ENCODE results near the gene FCN1. TPM values are rescaled to one million over a fixed set of nuclear protein-coding genes. Genes with fewer than 3 reads are reported as not detected.

FCN1 gene
- polyA plus RNA-seq, 1 donor (not counting 4 experiments of a cell fraction or from before 2014, with no cell fraction given): not detected

DNA sequence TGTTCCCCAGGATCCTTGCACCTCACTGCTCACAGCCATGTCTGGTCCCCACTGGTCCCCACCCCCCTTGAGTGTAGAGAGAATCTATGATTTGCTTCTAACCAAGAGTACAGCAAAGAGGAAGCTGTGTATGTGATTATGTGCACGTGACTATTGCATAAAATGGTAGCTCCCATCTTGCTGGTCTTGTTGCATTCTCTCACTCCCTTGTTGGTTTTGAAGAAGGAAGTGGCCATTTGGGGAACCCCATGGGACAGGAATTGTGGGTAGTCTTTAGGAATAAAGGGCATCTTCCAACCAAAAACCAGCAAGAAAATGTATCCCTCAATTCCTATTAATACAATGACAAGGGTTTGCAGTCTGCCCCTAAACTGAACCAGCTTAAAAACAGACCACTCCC lies 42.3 kb downstream of the FCN1 start:
- no peak overlapping the region for H3K4me3 ChIP-seq (ENCODE audit: control insufficient read depth in 2 of 3, extremely low read depth in 1 of 3, insufficient read depth in 2 of 3, low read depth in 1 of 3, low read length in 3 of 3)
- dilution Hi-C loops (cut with MboI; ENCODE audit: extremely low pct_ligation_motif_present, low sequenced_read_pairs): no loop called here
- H3K79me2 ChIP-seq (ENCODE audit: control insufficient read depth, insufficient read depth, low read length): no peaks in the 10 kb centered on the region
- H3K9ac ChIP-seq (ENCODE audit: control insufficient read depth, extremely low read depth, insufficient read depth, low read length): no peak overlapping the region
- H3K27ac ChIP-seq (ENCODE audit: control insufficient read depth, insufficient read depth, low read length): no peak overlapping the region
- TF ChIP-seq, protein P1, sequence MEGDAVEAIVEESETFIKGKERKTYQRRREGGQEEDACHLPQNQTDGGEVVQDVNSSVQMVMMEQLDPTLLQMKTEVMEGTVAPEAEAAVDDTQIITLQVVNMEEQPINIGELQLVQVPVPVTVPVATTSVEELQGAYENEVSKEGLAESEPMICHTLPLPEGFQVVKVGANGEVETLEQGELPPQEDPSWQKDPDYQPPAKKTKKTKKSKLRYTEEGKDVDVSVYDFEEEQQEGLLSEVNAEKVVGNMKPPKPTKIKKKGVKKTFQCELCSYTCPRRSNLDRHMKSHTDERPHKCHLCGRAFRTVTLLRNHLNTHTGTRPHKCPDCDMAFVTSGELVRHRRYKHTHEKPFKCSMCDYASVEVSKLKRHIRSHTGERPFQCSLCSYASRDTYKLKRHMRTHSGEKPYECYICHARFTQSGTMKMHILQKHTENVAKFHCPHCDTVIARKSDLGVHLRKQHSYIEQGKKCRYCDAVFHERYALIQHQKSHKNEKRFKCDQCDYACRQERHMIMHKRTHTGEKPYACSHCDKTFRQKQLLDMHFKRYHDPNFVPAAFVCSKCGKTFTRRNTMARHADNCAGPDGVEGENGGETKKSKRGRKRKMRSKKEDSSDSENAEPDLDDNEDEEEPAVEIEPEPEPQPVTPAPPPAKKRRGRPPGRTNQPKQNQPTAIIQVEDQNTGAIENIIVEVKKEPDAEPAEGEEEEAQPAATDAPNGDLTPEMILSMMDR (optimal IDR thresholded peaks at IDR 0.05 in 1 of 3, IDR thresholded peaks at IDR 0.05 in 1 of 3, conservative IDR thresholded peaks at IDR 0.05 in 1 of 3; ENCODE audit: extremely low read depth in 1 of 3, insufficient read depth in 2 of 3, low read length in 3 of 3): no peak
- TF ChIP-seq EZH2 (IDR thresholded peaks at IDR 0.05; ENCODE audit: low read length): no peak
- H3K9me1 ChIP-seq (ENCODE audit: control insufficient read depth, extremely low read depth, insufficient read depth, low read length): no peaks in the 10 kb centered on the region
- H3K36me3 ChIP-seq (ENCODE audit: control insufficient read depth in 2 of 2, extremely low read depth in 1 of 2, insufficient read depth in 2 of 2, low read length in 2 of 2): no peaks in the 10 kb centered on the region
- peaks cover 9% of the 10 kb centered on the region for H3K27me3 ChIP-seq (ENCODE audit: control insufficient read depth, extremely low read depth, insufficient read depth, low read length)
- no peak for FAIRE-seq
- no peaks in the 10 kb centered on the region for H3K4me1 ChIP-seq (ENCODE audit: control insufficient read depth, extremely low read depth, insufficient read depth, low read length)
- DNase-seq (ENCODE audit: low read depth, low spot score): no peak
- no peak overlapping the region for H2AFZ ChIP-seq (ENCODE audit: control insufficient read depth, low read length)
- H3K9me3 ChIP-seq (ENCODE audit: control insufficient read depth, low read depth, low read length): no peaks in the 10 kb centered on the region
- no peaks in the 10 kb centered on the region for H4K20me1 ChIP-seq (ENCODE audit: control insufficient read depth, extremely low read depth, insufficient read depth, low read length)
- H3K4me2 ChIP-seq (ENCODE audit: control insufficient read depth, extremely low read depth, insufficient read depth, low read depth, low read length): no peak overlapping the region

DNA sequence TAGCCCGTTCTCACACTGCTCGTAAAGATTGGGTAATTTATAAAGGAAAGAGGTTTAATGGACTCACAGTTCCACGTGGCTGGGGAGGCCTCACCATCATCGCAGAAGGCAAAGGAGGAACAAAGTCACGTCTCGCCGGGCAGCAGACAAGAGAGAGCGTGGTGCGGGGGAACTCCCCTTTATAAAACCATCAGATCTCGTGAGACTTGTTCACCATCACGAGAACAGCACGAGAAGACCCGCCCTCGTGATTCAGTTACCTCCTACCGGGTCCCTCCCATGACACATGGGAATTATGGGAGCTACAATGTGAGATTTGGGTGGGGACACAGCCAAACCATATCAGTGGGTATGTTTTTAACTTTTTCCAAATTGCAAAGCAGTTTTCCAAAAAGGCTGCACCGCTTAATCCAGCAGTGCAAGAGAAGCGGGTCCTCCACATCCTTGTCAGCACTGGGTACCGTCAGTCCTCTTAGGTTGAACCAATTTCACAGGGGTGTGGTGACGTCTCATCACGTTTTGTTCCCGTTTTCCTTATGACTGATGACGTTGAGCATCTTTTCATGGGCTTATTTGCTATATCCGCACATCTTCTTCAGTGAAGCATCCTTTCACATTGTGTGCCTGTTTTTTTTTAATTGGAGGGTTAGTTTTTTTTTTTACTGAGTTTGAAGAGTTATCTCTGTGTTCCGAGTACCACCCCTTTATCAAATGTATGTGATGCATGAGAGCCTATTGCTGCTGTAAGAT lies 45.1 kb downstream of the FCN1 start:
- Histone ChIP-seq H3K27ac (ENCODE audit: control insufficient read depth, insufficient read depth, low read length) (no peak overlapping the region), H3K9me1 (ENCODE audit: control insufficient read depth, extremely low read depth, insufficient read depth, low read length) (no peaks in the 10 kb centered on the region), H4K20me1 (ENCODE audit: control insufficient read depth, extremely low read depth, insufficient read depth, low read length) (no peaks in the 10 kb centered on the region), H3K27me3 (ENCODE audit: control insufficient read depth, extremely low read depth, insufficient read depth, low read length) (no peaks in the 10 kb centered on the region), H3K4me1 (ENCODE audit: control insufficient read depth, extremely low read depth, insufficient read depth, low read length) (no peaks in the 10 kb centered on the region), H3K9me3 (ENCODE audit: control insufficient read depth, low read depth, low read length) (no peaks in the 10 kb centered on the region), H3K36me3 (ENCODE audit: control insufficient read depth in 2 of 2, extremely low read depth in 1 of 2, insufficient read depth in 2 of 2, low read length in 2 of 2) (no peaks in the 10 kb centered on the region), H3K4me3 (ENCODE audit: control insufficient read depth in 2 of 3, extremely low read depth in 1 of 3, insufficient read depth in 2 of 3, low read depth in 1 of 3, low read length in 3 of 3) (no peak overlapping the region), H2AFZ (ENCODE audit: control insufficient read depth, low read length) (no peak overlapping the region), H3K79me2 (ENCODE audit: control insufficient read depth, insufficient read depth, low read length) (no peaks in the 10 kb centered on the region), H3K9ac (ENCODE audit: control insufficient read depth, extremely low read depth, insufficient read depth, low read length) (no peak overlapping the region), H3K4me2 (ENCODE audit: control insufficient read depth, extremely low read depth, insufficient read depth, low read depth, low read length) (no peak overlapping the region)
- DNase-seq (ENCODE audit: low read depth, low spot score) (no peak), FAIRE-seq (no peak)
- dilution Hi-C loops (cut with MboI; ENCODE audit: extremely low pct_ligation_motif_present, low sequenced_read_pairs): no loop called here
- TF ChIP-seq, protein P1 (optimal IDR thresholded peaks at IDR 0.05 in 1 of 3, IDR thresholded peaks at IDR 0.05 in 1 of 3, conservative IDR thresholded peaks at IDR 0.05 in 1 of 3; ENCODE audit: extremely low read depth in 1 of 3, insufficient read depth in 2 of 3, low read length in 3 of 3): no peak
- no peak for TF ChIP-seq EZH2 (IDR thresholded peaks at IDR 0.05; ENCODE audit: low read length)

All from keratinocyte (primary cell).